Globus pallidus (tissue), 1 donor: Measurements from ENCODE around the gene LIN7B.
"Not testable (repeated sequence)": the region's sequence is repeated elsewhere in the genome, so short reads cannot be mapped to it uniquely, and the experiment has no call there.

ENCODE experiments used
- DNase-seq: peaks from one replicate; pipeline ENCODE4 v3.0.0-alpha.2; 2015; ENCODE audit warnings: low spot score

LIN7B gene

DNA sequence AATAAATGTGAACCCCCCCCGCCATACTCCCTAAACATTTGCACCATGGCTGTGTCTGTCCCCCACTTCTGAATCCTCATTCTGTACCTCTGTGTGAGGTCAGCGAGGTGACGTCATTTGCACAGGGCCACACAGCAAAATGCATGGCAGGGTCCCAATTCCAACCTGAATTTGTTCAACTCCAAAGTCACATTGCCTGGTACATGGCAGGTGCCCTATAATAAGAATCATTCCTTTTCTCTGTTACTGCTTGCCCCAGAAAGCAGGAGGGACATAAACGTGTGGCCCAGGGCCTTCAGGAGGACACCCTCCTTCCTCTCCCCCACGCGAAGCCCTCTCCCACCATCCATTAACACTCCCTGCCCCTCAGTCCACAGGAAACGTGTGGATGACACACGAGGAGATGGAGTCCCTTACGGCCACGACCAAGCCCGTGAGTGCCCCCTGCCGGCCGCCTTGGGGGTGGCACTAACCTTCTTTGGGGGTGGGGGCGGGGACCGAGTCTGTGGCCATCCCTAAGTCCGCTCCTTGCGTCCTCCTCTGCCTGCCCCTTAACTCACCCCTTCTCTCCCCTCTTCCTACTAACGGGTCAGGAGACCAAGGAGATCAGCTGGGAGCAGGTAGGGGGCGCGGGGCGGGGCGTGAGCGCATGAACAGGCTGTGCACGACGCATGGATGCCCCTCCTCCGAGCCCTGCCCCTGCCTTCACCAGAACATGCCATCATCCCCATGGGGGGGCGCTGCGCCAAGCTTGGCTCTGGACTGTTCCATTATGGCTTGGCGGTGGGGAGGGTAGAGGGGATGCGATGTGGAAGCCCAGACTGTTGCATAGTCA is 31.6 kb downstream of the LIN7B start:
- peak; percentile 71 for DNase-seq

DNA sequence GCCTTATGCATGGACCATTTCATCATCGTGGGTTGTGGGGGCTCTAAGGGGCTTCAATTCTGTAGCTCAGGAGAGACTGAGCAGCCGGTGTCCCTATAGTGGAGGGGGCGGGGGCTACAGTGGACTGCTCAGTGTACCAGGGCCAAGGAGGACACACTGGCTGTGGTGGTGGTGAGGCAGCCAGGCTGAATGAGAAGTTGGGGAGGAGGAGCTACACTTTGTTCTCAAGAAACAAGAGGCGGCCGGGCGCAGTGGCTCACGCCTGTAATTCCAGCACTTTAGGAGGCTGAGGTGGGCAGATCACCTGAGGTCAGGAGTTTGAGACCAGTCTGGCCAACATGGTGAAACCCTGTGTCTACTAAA is 32.2 kb downstream of the LIN7B start:
- not testable (repeated sequence) for DNase-seq

DNA sequence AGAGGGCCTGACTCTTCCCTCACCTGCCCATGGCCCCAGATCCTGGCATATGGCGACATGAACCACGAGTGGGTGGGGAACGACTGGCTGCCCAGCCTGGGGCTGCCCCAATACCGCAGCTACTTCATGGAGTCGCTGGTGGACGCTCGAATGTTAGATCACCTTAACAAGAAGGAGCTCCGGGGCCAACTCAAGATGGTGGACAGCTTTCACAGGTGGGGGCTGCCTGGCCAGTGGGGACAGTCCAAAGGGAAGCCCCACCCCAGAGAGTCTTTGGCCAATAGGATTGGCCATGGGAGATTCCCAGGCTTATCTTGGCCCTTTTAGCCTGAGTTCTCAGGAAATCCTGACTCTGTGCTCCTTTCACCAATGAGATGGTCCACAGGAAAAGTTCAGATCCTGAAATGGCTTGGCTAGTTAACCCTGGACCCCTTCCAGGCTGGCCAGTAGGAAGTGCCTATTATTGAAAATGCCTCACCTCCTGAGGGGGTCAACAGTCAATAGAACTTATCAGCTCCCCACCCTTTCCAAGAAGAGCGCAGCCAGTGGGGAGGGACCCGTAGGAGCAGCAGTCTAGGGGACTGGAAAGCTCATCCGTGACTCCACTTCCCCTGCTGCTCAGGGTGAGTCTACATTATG is 34.0 kb downstream of the LIN7B start:
- DNase-seq, result no peak

DNA sequence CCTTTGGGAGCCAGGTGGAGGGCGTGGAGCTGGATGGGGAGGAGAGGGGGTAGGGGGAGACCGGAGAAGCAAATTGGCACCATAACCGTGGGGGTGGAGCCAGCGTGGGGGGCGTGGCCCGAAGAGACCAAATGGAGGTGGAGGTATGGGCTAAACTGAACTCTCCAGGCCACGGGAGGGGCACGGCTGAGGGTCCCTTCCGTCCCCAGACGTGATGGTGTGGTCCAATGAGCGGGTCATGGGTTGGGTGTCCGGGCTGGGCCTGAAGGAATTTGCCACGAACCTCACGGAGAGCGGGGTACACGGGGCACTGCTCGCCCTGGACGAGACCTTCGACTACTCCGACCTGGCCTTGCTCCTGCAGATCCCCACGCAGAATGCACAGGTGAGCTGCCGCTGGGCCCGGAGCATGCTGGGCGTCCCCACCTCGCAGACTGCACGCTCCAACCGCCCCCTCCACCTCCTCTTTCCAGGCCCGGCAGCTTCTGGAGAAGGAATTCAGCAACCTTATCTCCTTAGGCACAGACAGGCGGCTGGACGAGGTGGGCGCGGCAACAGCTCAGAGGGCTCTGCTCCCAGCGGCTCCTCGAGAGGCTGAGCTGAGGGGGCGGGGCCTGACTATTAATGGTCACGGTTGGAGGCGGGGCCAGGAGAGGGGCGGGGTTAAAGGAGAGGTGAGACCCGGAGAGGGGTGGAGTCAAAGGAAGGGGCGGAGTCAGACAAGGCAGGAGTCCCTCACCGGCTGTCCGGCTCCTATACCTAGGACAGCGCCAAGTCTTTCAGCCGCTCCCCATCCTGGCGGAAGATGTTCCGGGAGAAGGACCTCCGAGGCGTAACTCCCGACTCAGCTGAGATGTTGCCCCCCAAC is 34.8 kb downstream of the LIN7B start:
- DNase-seq, result peak; percentile 80

DNA sequence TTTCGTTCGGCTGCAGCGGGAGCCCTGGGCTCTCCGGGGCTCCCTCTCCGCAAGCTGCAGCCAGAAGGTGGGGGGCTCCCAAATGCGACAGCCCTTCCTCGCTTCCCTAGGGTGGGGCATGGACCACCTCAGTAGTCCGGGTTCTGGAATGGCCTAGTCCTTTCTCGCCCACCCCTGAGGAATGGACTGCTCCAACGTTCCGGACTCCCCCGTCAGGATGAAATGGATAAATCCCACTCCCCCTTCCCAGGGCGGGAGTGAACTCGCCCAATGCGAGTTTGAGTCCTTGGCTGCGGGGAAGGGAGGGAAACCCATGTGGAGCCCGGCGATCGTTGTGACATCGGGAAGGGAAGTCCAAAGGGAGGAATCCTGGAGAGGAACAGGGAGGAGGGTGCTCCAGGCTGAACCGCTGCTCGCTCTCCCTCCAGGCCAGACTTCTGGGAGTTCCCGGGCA is 35.5 kb downstream of the LIN7B start:
- peak; percentile 70 for DNase-seq

DNA sequence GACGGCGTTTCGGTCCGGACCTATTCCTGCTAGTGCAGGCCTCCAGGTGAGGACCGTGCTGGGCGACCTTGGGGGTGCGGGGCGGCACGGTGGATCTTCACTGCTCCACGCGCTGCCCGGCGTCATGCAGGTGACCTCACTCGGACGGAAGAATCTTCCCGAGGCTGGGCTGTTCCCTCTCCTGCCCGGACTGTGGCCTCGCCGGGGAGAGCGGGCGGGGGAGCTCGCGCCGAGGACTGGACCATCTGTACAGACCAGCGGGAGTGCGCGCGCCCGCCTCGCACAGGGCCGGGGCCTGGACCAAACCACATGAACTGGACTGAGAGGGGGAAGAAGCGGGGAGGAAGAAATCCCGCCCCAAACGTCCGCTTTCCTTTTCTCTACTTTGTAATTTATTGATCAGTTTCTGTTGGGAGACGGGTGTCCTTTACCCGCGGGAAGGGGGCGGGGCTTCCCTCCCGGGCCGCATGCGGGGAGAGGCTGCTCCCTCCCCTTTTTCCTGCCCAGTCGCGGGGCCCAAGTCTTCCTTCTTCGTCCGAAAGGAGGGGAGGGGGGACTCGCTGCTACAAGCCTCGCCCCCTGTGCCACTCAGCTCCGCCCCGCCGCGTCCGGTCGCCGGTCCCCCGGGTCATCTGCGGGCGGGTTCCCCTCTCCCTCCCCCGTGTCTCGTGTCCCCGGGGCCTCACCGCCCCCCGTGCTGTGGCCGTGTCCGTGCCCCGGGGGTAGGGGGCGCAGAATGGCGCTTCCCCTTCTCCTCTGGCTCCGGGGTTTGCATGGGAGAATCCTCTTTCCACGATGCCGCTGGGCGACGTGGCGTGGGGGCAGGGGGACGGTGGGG is 36.2 kb downstream of the LIN7B start:
- peak; percentile 79 for DNase-seq

DNA sequence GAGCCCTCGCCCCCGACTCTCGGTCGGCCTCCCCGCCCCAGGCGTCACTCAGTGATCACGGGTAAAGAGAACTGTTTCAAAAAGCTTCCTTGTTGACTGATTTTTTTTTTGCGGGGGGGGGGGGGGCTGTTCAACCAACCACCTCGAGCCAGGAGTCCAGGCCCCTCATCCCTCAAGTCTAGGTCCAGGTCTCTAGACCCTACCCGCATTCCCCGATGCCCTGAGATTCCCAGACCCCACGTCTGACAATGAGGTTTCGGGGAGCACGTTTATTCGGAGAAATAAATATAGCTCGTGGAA is 36.7 kb downstream of the LIN7B start:
- DNase-seq, result no peak

DNA sequence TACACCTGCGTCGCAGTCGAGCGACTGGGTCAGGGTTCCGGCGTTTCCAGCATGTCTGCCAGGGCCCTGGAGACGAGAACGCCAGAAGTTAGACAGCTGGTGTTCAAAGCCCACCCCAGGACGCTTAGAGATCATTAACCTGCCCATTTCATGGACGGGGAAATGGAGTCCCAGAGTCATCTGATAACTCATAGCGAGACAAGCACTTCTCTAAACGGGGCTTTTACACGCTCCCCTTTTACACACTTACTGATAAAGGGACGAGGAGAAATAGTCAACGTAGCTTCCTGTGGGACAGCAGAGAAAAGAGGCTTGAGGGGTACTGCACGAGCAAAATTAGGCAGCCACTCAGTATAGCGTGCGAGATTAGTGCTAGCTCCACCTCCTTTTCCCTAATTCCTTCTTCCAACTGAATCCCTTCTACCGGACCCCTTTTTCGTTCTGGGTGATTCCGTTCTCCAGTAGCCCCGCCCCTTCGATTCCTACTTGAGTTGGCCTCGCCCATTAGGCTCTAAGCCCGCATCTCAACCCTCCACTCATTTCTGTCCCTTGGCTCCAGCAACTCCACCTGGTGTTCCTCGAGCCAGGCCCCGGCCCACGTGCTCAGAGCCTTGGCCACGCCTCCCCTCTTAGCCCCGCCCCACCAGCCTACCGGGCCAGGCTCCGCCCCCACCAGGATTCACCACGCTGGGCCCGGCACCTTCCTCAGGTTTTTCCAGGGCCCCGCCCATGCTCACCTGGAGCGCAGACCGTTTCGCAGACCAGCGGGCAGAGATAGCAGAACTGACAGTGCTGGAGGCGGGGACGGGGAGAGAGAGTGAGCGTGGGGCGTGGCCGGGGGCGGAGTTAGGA is 37.3 kb downstream of the LIN7B start:
- DNase-seq, result no peak

DNA sequence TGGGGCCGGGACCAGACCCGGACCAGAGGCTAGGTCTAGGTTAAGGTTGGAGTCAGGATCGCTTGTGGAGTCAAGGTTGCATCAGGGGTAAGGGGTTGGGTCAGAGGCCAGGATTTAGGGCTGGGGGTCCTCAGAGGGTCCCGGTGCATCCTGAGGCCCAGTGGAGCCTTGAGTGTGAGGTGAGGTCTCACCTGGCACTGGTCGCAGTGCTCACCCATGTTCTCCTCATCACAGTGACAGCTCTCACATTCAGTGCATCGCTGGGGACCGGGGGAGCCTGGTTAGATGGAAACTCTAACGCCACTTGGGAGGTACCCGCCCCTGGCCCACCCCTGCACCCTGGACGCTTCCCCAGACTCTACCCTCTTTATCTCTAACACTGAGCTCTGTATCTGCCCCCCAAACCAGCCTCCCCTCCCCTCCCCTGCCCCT is 38.0 kb downstream of the LIN7B start:
- no peak for DNase-seq

DNA sequence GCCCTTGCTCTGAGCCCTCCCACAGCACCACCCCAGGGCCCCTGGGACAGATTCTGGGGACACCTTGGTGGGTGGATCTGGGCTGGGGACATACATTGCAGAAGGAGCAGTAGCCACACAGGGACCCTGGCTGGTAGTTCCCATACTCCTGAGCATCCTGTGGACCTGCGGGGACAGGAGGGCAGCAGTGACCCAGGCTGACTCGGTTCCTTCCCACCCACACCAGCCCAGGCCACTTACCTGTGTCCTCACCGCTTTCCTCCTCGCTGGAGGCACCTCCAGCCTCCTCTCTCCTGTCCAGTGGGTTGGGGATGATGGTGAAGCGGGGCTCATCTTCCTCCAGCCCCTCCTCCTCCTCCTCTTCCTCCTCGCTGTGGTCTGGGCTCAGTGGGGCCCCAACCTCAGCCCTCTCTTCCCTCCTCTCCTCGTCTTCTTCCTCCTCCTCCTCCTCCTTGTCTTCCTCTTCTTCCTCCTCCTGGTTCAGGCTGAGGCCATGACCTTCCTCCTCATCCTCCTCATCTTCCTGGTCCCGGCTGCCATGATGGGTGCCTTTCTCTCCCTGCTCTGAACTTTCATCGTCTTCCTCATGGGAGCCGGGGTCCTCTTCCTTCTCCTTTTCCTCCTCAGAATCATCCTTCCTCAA is 39.1 kb downstream of the LIN7B start:
- DNase-seq, result no peak

DNA sequence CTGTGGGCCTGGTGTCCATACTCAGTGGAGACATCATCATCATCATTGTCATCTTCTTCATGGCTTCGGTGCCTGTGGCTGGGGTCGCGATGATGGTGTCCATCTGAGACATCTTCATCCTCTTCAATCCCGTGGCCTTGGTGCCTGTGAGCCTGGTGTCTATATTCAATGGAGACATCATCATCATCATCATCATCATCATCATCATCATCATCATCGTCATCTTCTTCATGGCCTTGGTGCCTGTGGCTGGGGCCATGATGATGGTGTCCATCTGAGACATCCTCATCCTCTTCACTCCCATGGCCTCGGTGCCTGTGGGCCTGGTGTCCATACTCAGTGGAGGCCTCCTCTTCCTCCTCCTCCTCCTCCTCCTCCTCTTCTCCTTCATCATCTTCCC is 40.1 kb downstream of the LIN7B start:
- DNase-seq, result no peak

DNA sequence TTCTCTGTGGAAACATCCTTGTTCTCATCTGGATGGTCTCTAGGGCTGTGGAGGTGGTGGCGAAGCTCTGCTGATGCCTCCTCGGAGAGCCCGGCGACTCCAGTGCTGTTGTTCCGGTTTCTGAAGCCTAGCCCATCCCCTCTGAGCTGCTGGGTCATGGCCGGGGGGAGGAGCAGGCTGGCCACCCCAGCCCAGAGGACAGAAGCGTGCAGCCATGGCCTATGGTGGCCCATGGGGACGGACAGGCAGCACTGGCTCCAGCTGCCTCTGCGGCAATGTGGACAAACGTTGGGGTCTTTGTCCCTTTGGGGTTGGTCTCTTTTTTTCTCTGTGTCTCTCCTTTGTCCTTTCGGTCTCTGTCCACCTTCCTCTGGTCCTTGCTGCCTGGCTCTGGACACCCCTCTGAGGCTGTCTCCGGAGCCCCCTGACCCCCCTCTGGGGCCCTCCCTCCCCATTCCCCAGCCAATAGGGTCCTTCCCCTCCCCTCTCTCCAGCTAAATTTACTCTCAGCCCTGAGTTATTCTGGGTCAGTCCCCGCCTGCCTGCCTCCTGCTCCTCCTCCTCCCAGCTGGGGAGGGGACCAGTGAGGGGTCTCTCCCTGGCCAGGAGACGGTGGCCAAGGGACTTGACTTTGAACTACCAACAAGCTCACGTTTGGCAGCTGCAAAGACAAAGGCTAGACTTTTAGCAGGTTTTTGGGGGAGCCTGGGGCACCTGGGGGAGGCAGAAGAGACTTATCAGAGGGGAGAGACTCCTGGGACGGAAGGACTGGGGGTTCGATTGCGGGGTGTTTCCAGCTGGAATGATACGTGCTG is 41.0 kb downstream of the LIN7B start, which contains the start of gene HRC:
HRC (minus strand) TSS at position 392 of the 815 bp plus-strand sequence; CDS start at position 233, 159 bp downstream.
- DNase-seq, result no peak

DNA sequence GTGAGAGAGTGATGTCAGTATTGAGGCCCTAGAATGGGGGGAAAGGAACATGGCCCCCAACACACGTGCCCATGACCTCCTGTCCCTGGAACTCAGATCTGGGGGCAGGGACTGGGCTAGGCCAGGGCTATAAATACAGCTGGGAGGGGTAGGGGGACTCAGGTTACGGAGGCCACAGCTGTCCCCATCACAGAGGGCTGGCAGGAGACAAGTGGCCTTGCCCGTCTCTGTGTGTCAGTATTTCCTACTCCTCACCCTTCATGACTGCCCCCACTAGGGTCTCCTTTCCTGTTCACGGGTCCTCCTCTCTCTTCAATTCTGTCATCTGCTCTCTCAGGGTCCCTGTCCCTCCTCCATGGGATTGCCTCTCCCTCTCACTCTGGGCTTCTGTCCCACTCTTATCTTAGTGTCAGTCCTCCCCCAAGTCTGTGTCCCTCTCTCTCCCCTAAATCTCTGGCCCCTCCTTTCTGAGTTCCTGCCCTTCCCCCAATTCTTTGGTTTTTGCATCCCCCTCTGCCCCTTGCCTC is 41.7 kb downstream of the LIN7B start:
- DNase-seq, result no peak

DNA sequence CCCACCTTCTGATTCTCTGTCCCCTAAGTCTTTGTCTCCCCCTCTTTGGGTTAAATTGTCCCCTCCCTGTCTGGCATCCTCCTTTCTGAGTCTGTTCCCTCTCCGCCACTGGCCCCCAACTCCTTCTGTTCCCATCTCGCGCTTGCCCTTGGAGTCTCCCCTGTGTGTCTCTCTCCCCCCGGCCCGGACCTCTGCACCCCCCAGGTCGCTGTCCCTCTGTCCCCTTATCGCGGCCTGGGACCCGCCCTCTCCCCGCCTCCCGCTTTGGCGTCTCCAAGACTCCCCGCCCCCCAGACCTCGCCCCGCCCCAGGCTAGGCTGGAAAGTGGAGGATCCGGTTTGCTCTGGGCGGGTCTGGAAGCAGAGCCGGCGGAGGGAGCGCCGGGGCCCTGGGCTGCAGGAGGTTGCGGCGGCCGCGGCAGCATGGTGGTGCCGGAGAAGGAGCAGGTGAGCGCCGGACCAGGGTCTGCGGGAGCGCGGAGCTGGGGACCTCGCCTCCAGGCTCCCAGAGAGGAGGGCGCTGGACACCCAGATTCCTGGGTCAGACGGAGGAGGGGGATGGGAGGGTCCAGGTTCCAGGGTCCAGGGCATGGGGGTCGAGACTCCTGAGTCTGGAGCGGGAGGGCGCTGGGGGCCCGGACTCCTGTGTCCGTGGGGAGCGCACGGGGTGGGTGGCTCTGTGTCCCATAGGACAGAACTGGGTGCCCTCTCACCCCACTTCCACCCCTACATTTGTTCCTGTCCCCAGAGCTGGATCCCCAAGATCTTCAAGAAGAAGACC is 43.5 kb downstream of the LIN7B start, which contains the start of gene TRPM4:
TRPM4 (plus strand) TSS at position 348 of the 780 bp plus-strand sequence; CDS start at position 423, 75 bp downstream.
- no peak for DNase-seq

DNA sequence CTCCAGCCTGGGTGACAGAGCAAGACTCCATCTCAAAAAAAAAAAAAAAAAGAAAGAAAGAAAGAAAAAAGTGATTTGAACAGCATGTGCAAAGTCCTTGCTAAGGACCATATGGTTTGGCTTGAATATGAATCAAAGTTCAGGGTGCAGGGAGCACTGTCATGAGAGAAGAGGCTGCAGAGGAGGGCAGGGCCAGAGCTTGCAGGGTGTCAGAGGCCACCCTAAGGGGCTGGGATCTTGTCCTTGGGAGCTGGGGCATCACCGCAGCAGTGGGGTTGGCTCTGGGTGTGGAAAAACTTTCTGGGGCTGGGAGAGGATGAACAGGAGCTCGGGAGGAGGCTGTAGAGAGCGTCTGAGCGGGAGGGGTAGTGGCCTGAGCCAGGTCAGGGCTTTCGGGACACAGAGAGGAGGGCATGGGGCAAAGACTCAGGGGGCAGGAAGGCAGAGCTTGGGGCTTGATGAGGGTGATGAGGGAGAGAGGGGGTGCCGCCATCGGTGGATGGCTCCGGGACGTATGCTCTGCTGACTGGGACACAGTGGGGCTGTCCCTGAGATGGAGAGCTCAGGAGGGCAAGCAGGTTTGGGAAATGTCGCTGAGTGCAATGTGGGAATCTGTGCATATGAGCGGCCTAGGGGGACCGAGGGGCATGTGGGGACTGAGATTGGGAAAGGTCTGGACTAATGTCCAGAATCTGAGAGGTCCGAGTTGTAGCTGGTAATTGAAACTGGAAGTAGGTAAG is 46.5 kb downstream of the LIN7B start:
- DNase-seq, result no peak

DNA sequence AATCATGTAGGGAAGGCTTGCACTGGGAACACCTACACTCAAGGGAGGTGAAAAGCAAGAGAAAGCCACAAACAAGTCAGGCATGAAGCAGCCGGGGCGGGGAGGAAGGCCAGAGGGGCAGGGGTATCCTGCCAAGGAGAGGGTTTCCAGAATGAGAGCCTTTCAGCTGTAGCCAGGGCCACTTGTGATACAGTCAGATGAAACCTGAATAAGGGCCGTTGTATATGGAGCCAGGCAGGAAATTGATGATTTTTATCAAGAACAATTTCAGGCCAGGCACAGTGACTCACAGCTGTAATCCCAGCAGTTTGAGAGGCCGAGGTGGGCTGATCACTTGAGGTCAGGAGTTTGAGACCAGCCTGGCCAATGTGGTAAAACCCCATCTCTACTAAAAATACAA is 47.8 kb downstream of the LIN7B start:
- DNase-seq, result no peak

DNA sequence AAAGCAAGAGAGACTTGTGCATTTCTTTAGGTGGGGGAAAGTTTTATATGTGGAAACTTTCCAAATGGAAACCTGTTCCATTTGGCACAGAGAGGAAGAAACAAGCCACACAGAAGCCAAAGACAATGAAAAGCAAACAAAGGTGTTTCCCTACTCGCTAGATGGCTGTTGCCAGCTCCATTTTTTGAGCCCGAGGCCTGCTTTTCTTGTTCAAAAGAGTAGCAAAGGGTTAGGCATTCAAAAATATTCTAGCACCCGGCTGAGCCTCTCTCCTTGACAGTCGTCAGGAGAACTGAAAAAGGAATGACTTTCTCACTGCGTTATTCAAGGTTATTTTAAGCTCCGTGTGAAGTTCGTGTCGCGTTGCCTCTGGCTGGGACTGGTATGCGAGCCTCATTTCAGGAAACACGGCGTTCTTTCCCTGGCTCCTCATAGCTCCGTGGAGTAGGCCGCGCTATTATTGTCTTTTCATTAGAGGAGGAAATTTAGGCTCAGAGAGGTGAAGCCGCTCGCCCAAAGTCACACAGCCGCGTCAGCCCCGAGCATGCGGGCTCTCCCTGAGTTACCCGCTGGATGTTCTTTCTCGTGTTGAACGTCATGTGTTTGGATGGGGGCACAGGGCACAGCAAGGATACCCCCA is 51.1 kb downstream of the LIN7B start:
- no peak for DNase-seq
